ENCODE data around the gene DAZAP1.

Gene DAZAP1

DNA sequence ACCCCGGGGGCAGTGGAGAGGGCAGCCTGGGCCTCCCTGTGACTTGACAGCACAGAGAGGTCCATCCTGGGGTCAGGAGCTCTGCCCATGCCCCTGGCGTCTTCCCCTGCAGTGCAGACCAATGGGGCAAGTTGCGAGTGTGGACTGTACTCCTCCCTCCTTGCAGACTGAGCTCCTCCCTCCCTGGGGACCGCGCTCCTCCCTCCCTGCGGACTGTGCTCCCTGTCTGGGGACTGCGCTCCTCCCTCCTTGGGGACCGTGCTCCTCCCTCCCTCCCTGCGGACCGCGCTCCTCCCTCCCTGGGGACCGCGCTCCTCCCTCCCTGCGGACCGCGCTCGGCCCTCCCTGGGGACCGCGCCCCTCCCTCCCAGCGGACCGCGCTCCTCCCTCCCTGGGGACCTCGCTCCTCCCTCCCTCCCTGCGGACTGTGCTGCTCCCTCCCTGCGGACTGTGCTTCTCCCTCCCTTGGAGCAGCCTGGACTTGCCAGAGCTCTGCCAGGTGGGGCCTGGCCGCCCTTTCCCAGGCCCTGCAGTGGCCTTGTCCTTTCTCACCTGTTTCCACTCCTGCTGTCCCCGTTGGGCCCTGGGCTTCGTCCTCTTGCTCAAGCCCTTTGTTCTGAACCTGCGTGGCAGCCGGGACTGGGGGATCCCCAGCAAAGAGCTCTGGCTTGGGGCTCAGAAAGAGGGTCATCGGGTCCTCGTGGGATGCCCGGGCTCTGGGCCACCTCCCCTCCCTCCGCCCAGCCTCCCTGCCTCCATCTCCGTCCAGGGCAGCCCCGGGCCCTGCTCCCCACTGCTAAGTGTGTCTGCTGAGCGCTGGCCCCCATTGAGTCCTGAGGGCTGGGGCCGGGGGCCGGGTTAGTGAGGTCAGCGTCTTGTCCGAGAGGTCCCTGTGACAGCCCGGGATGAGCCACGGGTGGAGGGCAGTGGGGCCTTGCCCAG is 12.9 kb upstream of the DAZAP1 start:
- DNase-seq (ENCODE audit: low read depth): no peak

DNA sequence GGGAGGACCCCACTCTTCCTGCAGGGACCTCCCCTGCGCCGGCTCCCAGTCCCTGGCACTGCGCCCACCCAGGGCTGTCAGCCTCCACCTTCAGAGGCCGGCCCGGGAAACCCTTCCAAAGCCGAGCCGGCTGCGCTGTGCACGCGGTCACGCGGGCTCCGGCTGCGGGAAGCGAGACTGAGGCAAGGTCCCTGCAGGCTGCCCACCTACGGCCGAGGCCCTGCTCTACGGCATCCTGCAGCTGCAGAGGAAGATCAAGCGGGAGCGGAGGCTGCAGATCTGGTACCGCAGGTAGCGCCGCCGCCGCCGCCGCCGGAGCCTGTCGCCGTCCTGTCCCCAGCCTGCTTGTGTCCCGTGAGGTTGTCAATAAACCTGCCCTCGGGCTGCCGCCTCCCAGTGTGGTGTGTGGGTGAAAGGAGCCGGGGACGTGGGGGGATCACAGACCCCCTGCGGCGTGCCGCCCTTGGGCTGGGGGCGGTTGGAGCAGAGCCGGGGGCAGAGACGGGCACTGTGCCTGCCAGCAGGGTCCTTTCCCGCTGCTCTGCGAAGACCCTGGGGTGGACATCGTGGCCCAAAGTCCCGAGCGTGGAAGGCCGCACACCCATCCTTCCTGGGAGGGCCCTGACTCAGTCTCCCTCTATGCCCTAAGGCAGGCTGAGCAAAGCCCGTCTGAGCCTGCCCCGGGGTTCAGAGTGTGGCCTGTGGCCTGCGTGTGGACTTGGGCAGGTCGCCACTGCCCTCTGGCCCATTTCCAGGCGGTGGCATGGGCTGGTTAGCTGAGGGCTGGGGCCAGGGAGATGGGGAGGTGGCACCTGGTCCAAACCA is 12.0 kb upstream of the DAZAP1 start:
- DNase-seq (ENCODE audit: low read depth): no peak

DNA sequence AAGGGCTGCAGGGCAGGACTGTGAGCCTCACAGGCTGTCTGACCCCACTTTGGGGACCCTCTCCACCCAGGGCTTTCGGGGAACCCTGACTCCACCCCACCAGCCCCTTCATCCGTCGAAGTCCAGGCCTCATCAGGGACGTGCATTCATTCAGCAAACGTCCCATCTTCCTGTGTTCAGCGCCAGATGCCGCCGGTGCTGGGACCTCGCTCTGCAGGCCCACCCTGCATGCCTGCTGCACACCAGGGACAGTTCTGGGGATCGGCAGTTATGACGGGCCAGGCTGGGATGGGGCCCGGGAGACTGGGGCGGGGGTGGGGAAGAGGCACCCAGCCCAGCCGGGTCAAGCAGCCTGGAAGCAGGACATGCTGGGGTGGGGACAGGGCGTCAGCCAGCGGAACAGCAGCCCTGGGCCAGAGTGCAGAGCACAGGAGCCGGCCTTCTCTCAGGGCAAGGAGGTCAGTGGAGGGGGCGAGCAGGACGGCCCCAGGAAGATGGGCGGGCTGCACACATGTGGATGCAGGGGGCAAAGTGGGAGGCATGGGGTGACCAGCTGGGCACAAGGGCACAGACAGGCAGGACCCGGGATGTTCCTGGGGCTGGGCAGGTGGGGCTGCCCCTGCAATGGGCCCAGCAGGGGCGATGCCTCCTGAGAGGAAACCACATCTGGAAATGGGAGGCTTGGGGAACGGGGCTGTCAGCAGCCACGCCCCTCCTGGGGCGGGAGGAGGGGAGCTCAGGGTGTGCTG is 11.2 kb upstream of the DAZAP1 start:
- DNase-seq (ENCODE audit: low read depth): no peak

DNA sequence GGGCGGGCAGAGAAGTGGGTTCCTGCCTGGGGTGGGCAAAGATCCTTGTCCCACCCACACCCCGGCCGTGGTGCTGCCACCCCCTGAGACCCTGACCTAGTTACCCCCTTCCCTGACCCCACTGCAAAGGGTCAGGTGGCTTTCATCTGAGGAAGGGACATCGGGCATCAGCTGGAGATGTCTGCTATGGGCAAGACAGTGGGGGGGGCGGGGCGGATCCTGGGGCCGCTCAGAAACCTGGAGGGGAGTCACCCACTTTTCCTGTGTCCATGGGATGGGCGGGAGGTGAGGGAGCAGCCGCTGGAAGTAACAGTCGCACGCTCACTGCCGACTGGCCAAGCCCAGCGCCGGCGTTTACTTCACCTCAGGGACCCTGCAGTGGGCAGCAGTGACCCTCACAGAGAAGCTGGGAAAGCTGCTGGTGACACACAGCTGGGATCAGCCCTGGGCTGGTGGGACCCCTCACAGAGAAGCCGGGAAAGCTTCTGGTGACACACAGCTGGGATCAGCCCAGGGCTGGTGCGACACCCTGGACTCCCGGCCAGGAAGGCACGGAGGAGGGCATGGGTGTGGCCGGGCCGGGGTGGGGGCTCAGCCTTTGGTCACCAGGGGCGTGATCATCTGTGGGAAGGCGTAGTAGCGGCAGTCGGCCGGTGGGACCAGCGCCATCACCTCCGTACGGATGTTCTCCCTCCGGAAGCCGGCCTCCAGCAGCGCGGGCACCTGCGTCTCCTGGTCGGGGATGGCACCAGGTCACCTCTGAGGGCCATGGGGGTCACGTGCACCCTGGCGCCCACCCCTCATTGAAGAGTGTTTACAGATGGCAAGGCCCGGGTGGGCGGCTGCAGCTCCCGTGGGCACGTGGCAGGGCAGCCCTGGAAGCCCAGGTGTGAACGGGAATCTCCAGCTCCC is 10.4 kb upstream of the DAZAP1 start:
- DNase-seq (ENCODE audit: low read depth): no peak

DNA sequence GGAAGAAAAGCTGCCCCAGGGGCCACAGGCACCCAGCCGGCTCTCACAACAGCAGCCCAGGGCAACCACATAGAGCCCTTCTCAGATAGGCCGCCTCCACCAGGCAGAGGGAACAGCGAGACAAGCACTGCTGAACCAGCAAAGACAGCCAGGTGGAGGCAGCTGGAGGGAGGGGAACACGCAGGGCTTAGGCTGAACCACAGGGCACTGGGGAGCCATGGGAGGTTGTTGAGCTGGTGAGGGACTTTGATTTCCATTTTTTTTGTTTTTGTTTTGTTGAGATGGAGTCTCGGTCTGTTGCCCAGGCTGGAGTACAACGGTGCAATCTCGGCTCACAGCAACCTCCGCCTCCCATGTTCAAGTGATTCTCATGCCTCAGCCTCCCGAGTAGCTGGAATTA is 9.5 kb upstream of the DAZAP1 start:
- no peak for DNase-seq (ENCODE audit: low read depth)

DNA sequence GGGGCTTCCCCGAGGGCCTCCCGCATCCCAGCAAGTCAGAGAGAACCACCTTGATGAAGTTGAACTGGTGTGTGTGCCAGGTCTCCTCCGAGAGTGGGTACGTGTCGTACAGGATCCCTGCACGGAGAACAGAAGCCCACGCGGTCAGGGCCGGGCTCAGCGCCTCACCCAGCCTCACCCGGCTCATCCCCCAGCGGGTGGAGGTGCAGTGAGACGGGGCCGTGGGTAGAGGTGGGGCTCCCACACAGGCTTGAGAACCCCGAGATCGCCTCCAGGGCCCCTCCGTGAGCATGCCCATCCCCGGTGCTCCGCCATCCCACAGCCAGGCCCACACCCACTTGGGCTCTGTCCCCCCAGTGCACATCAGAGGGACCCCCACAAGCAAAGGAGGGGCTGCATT is 8.3 kb upstream of the DAZAP1 start:
- DNase-seq (ENCODE audit: low read depth): no peak

DNA sequence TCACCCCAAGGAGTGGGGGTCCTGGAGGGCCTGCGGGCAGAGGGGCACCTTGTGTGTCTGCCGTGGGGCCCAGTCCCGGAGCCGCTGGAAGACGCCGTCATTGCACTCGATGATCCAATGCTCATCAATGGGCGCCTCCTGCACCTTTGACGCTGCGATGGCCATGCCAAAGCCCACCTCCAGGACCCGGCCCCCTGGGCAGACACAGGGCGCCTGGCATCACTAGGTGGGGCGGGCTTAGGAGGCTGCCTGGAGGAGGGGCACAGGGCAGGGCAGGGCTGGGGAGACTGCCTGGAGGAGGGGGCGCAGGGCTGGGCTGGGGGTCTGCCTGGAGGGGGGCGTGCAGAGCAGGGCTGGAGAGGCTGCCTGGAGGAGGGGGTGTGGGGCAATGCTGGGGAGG is 7.6 kb upstream of the DAZAP1 start:
- DNase-seq (ENCODE audit: low read depth): no peak

DNA sequence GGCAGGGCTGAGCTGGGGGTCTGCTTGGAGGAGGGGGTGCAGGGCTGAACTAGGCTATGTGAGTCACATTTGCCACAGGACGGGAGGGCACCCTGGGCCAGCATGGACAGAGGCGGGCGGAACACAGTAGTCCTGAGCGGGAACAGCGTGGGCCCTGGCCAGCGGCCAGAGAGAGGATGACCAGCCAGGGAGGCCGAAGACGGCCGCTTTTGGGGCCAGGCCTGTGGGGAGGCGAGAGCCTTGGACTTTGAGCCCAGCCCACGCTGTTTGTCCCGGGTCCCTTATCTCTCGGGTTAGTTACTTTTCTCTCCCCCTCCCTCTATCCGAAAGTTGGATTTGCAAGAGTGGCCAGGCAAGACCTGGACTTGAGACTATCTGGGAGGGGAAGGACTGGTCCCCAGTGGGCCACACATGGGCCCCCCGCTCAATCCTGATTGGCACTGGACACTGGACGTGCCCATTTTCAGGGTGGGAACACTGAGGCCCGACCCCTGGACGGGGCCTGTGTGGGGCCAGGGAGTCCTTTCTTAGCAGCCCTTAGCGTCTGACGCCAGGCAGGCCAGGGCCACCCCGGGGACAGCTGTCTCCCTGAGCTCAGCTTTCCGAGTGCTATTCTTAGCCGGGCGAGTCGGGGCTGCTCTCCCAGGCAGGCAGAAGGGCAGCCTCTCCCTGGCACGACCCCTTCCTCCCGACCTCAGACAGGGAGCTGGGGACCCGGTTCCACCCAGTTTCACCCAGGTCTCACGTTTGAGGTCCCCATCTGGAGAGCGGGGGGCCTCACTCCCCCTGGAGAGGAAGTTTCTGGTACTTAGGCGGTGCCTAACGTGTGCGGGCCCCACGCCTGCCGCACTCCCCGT is 6.9 kb upstream of the DAZAP1 start:
- DNase-seq (ENCODE audit: low read depth): no peak

DNA sequence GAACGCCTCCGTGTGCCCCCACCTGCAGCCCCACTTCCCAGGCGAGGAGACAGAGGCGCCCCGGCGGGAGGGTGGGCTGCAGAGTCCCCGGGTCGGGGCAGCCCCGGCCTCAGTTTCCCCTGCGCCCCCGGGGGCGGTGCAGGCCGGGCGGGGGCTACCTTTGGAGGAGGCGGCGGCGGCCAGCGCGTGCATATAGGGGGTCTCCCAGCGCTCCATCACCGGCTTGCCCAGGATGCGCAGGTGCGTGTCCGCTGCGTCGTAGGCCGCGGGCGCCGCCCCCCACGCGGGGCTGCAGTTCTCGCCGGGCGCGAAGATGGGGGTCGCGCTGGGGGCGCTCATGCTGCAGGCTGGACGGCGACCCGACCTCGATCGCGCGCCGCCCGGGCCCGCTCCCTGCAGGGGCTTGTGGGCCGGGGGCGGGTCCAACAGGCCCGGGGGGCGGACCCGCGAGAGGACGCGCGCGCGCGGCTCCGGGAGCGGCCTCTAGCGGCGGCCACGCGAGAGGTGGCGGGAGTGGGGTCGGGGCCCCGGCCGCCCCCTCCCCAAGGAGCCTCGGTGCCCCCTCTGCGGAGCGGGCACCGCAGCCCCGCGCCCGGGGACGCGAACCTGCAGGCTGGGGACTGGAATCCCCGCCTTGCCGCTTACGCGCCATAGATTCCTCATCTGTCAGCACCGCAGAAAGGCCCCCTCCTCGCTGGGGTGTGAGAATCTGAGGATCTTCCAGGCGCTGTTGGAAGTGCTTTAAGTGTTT is 6.1 kb upstream of the DAZAP1 start, which contains the start of gene GAMT:
Gene GAMT (minus strand): TSS at position 405 of the 751 bp plus-strand sequence. CDS start 66 bp downstream, at position 339.
- DNase-seq (ENCODE audit: low read depth): no peak

DNA sequence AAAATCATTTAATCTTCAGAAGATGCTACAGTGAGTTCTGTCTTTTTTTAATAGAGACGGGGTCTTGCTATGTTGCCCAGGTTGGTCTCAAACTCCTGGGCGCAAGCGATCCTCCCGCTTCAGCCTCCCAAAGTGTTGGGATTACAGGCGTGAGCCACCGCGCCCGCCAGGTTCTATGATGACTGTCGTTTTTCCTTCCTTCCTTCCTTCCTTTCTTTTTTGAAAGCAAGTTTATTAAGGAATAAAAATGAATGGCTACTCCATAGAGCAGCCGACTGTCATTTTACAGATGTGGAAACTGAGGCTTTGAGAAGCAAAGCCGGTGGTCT is 5.5 kb upstream of the DAZAP1 start:
- DNase-seq (ENCODE audit: low read depth): no peak

DNA sequence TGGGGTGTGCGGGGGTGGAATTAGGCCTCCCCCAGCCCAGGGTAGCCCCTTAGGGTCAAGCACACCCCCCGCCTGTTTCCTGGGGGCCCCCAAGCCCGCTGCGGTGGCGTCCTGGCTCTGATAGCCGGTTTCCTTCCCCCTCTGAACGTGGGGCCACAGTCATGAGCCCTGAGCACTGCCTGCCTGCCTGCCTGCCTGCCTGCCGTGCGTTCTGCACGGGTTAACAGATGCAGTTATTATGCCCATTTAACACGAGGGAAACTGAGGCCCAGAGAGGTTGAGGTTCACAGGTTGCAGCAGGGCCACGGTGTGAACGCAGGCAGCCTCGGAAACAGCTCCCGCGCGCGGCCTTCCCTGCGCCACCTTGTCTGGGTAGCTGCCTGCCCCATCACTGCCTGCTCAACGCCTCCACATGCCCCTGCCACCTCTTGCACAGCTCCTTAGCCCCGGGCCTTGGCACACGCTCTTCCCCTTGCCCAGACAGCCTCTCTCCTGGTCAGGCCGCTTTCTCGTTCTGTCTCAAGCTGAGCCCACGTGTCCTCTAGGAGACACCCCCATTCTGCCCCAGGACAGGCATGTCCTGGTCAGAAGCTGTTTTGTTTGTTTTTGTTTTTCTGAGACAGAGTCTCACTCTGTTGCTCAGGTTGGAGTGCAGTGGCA is 4.8 kb upstream of the DAZAP1 start:
- DNase-seq (ENCODE audit: low read depth): no peak

DNA sequence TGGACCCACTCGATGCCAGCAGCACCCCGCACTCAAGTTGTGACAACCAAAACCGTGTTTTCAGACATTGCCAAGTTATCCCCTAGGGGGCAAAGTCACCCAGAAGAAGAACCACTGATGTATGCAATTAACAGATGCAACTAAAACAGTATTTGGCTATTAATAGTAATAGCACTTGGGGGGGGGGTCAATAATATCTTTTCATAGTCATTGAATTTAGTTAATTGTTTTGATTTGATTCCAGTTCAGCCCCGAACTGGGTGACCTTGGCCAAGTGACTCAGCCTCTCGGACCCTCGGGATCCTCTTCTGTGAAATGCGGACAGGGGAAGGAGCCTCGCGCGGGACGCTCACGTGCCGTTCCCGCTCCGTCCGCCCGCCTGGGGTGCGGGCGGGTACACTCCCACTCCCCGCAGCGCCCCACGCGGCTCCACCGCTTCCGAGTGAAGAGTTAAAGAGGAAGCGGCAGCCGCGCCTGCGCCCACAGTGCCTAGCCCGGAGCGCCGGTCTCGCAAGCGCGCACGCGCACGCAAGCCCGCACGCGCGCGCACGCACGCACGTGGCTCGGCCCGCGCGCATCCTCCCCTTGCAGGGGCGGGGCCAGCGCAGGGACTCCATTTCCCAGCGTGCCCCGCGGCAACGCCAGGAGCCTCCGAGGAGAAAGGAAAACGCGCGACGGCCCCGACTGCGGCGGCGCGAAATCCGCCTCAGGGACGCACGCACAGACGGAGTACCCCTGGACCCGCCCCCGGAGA is 435 bp upstream of the DAZAP1 start:
- peak; percentile 96 for DNase-seq (ENCODE audit: low read depth)

DNA sequence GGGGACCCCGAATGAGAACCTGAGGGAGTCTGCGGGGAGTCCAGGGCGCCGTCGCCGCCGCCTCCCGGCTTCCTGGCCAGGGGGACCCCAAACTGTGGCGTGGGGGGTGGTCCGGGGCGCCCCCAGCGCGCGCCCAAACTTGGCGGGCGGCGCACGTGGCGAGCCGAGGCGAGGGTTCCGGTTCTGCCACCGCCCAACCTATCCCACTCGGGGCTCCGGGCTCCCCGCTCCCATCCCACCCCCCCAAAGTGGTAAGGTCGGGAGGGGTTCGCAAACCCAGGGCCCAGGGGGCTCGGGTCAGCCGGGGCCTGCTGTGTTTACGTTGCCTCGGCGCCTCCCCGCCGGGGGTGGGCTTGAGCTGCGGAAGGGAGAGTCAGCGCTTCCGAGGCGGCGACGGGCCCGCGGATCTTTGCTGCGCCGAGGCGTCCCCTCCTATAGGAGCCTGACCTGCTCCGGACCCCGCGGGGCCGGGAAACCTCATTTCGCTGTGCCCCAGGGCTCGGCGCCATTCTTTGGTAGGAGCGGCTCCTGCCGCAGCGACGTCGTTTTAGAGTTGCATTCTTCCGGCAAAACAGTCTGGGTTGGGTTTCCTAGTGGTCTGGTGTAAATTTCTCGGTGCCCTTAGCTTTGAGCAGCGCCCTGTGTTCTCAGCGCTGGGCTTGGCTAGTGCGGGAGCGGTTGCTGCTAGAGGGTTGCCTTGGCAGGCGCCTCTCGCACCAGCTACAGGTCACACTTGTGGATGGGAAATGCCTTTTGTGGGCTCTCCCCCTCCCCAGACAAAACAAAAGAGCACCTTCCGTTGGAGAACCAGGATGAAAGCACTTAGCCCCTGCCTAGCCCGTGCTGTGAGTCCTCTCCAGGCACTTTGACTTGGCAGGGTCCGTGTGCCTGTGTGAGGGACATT is 1.2 kb downstream of the DAZAP1 start:
- DNase-seq (ENCODE audit: low read depth): no peak

DNA sequence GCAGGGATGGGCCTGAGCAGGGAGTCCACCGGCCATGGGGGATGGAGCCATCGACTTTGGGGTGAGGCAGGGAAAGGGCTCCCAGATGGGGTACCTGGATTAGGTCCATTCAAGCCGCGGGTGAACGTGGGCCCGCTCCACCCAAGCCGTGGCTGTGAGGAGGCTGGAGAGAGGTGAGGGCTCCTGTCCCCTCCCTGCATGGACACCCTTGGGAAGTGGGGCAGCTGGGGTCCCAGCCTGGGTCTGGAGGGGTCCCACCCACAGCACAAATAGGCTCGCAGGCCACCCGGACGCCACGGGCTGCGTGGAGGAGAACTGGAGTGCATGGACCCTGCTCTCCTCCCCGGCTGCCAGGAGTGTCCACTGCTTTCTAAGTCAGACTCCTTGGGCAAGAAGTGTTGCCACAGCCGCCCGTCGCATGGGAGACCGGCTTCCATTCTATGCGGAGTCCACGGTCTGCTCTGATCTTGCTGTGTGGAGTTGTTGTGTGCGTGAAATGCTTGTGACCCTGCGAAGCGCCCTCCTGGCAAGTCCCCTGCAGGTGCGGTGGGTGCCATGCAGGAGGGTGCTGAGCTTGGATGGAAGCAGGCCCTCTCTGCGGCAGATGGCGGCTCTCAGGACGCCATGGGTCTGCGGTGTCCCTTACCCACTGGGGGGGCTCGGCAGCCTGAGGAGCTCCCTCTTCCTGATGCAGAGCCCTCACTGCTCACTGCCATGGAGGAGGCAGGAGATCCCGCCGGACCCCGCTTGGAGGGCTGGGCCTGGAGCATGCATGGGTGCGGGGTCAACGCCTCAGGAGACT is 2.0 kb downstream of the DAZAP1 start:
- no peak for DNase-seq (ENCODE audit: low read depth)

DNA sequence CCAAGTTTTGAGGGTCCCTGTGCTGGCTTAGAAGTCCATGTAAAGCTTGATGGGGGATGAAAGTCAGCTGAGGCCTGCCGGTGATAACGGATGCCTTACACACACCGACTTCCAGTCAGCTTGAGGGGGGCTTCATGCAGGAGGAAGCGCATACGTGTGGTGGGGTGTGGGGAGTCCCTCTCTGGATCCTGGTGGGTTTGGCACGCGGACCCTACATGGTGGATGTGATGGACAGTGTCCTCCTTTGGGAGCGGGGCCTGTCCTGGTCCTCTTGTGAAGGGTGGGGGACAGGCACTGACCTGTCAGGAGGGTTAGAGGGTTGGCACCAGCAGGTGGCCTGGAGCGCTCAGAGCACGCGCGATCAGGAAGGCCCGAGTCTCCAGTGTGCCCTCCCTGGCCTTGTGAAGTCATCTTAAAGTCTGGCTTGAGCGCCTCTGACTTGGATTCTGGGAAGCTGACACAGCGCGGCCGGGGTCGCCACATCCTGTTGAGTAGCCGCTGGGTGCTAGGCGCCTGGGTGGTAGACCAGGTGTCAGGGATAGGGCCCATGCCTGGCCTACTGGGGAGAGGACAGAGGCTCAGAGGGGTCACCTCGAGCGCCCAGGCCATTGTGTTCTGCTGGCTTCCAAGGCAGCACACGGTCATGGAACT is 2.9 kb downstream of the DAZAP1 start:
- DNase-seq (ENCODE audit: low read depth): no peak

DNA sequence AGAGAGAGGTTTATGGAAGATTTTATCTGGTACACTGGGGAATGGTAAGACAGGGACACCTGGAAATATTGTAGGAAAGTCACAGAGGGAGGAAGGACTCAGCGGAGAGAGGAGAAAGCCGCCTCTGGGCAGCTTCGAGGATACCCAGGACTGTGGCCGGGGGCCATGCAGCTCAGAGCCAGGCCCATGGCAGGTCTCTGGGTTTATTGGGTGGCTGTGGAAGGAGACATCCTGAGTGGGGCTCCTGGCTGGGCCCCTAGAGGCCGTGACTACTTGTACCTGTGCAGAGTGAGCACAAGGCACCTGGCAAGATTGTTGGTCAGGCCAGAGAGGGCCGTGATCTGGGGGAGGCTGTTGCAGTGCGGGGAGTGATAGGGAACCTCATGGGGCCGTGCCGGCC is 3.4 kb downstream of the DAZAP1 start:
- DNase-seq (ENCODE audit: low read depth): no peak

All from stimulated activated CD8-positive, alpha-beta memory T cell treated with anti-CD3 and anti-CD28 coated beads, Interleukin-7, amount 100 ng/mL, for 24 hours (primary cell).